Stomach (tissue), 4 donors: ENCODE data around the gene P4HB.

ENCODE experiments used
- POLR2A ChIP-seq, 4 donors: fragments of 450-650 bp; IDR thresholded peaks; one replicate each; pipeline ENCODE4 v1.6.1; 2016; ENCODE audit warnings: antibody characterized with exemption in 4 of 4, control low read depth in 2 of 4, mild to moderate bottlenecking in 1 of 4, moderate library complexity in 1 of 4
- TF ChIP-seq, protein P1 (sequence below), 7 experiments: fragments of 450-650 bp in 4 of 7; fragments of 200-600 bp in 3 of 7; sonication (generic) in 3 of 7; IDR thresholded peaks; one replicate each; pipeline ENCODE4 v1.5.1; 2016 to 2019; ENCODE audit warnings: antibody characterized with exemption in 7 of 7, control low read depth in 2 of 7, mild to moderate bottlenecking in 1 of 7

DNA sequence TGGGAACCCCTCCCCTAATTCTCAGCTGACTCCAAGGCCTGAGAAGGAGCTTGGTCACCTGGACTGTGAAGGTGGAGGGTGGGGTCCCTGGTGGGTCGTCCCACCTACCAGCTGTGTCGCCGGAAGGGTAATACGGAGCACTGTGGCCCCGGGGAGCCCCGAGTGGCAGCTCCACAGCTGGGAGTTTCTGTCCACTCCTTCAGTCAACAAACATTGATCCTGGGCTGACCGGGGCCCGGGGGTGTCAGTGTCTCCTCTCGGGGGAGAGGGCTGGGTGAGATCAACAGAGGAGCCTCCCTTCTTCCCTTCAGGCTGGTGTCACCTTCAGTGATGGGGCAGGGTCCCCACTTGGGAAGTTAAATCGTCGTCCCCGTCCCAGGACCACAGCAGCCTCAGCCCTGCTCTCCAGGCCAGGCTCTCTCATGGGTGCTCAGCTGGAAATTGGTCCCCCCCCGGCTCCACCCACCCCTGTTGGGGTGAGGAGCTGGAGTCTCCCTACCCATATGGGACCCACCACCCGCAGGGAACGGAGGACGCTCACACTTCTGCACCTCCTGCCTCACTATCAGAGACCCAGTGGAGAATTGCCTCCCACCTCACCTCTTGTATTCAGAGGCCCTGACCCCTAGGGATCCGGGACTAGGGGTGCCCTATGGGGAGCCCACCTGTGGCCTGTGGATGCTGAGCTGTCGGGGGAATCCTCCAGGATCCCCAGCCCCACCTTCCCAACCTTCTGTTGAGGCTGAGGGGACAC, 54.5 kb downstream of the P4HB start:
- TF ChIP-seq, protein P1, sequence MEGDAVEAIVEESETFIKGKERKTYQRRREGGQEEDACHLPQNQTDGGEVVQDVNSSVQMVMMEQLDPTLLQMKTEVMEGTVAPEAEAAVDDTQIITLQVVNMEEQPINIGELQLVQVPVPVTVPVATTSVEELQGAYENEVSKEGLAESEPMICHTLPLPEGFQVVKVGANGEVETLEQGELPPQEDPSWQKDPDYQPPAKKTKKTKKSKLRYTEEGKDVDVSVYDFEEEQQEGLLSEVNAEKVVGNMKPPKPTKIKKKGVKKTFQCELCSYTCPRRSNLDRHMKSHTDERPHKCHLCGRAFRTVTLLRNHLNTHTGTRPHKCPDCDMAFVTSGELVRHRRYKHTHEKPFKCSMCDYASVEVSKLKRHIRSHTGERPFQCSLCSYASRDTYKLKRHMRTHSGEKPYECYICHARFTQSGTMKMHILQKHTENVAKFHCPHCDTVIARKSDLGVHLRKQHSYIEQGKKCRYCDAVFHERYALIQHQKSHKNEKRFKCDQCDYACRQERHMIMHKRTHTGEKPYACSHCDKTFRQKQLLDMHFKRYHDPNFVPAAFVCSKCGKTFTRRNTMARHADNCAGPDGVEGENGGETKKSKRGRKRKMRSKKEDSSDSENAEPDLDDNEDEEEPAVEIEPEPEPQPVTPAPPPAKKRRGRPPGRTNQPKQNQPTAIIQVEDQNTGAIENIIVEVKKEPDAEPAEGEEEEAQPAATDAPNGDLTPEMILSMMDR (IDR thresholded peaks at IDR 0.05), result no peak
- no peak for TF ChIP-seq POLR2A (IDR thresholded peaks at IDR 0.05)
